SK-N-SH (cell line): ENCODE data around the gene ZBTB37. TPM values are rescaled to one million over a fixed set of nuclear protein-coding genes. Genes with fewer than 3 reads are reported as not detected.

ENCODE experiments used
- CTCF ChIA-PET: fragments of 300-600, 350-600 bp; formaldehyde crosslinking; extraction: SDS; loops from one replicate; lab custom pipeline; 2021; lab: Yijun Ruan, JAX
- POLR2A ChIA-PET: fragments of 350-600 bp; sonication (Branson Sonifier 250); formaldehyde crosslinking; extraction: SDS; loops from one replicate; lab custom pipeline; 2020; ENCODE audit warnings: antibody characterized with exemption, inconsistent platforms; lab: Yijun Ruan, JAX
- DNase-seq: peaks from one replicate; pipeline ENCODE4 v3.0.0; 2012
- H2AFZ ChIP-seq: fragments of 200-600 bp; sonication (generic); 2 replicates; pipeline ENCODE4 v1.8.1; 2016; ENCODE audit warnings: antibody characterized with exemption, mild to moderate bottlenecking, low read depth
- H3F3A ChIP-seq: fragments of 200-600 bp; sonication (generic); replicated peaks from 2 replicates; pipeline ENCODE3; 2016; ENCODE audit warnings: antibody characterized with exemption, mild to moderate bottlenecking; ENCODE audit not compliant: insufficient read depth
- H3K27ac ChIP-seq, 2 experiments: fragments of 200-500 bp in 1 of 2; fragments of 200-600 bp in 1 of 2; sonication (Bioruptor generic) in 1 of 2; sonication (generic), shearing (Covaris generic) in 1 of 2; 2 replicates each; pipeline versions ENCODE4 v1.5.1 to v1.6.1; 2014 to 2016; ENCODE audit warnings: low read depth in 2 of 2, inconsistent platforms in 1 of 2, low read length in 1 of 2, mild to moderate bottlenecking in 1 of 2, mixed read lengths in 1 of 2
- H3K27me3 ChIP-seq: fragments of 200-600 bp; sonication (generic), shearing (Covaris generic); 2 replicates; pipeline ENCODE4 v1.6.1; 2016; ENCODE audit warnings: mixed run types; ENCODE audit not compliant: insufficient read depth
- H3K36me3 ChIP-seq, 2 experiments: fragments of 200-500 bp in 1 of 2; fragments of 200-600 bp in 1 of 2; sonication (Bioruptor generic) in 1 of 2; sonication (generic) in 1 of 2; replicated peaks in 1 of 2; 2 replicates each; pipeline versions ENCODE3 to v1.5.1; 2014 to 2016; ENCODE audit warnings: low read length in 1 of 2, mild to moderate bottlenecking in 1 of 2; ENCODE audit not compliant: insufficient read depth in 2 of 2, control insufficient read depth in 1 of 2
- H3K4me1 ChIP-seq, 2 experiments: fragments of 200-500 bp in 1 of 2; fragments of 200-600 bp in 1 of 2; sonication (Bioruptor generic) in 1 of 2; sonication (generic), shearing (Covaris generic) in 1 of 2; 2 replicates each; pipeline versions ENCODE4 v1.5.1 to v1.6.1; 2014 to 2016; ENCODE audit warnings: low read depth in 1 of 2, low read length in 1 of 2, mixed run types in 1 of 2; ENCODE audit not compliant: insufficient read depth in 2 of 2, control insufficient read depth in 1 of 2
- H3K4me2 ChIP-seq: fragments of 200-600 bp; sonication (generic), shearing (Covaris generic); 2 replicates; pipeline ENCODE4 v1.6.1; 2017; ENCODE audit warnings: mixed run types
- H3K4me3 ChIP-seq, 2 experiments: fragments of 200-500 bp in 1 of 2; fragments of 200-600 bp in 1 of 2; sonication (Bioruptor generic) in 1 of 2; sonication (generic), shearing (Covaris generic) in 1 of 2; 2 replicates each; pipeline versions ENCODE4 v1.5.1 to v1.8.1; 2014 to 2016; ENCODE audit warnings: low read depth in 2 of 2, inconsistent platforms in 1 of 2, low read length in 1 of 2, mild to moderate bottlenecking in 1 of 2, mixed read lengths in 1 of 2, moderate library complexity in 1 of 2
- H3K79me2 ChIP-seq: fragments of 200-600 bp; sonication (generic); 2 replicates; pipeline ENCODE4 v1.8.1; 2017; ENCODE audit warnings: mild to moderate bottlenecking; ENCODE audit not compliant: insufficient read depth
- H3K9ac ChIP-seq: fragments of 200-600 bp; sonication (generic); 2 replicates; pipeline ENCODE4 v1.6.1; 2017; ENCODE audit warnings: mixed run types
- H3K9me2 ChIP-seq: fragments of 200-600 bp; sonication (generic); 2 replicates; pipeline ENCODE4 v1.6.1; 2017; ENCODE audit warnings: mixed run types
- H3K9me3 ChIP-seq: fragments of 200-600 bp; sonication (generic); 2 replicates; pipeline ENCODE4 v1.6.1; 2017; ENCODE audit warnings: mixed run types, mild to moderate bottlenecking, moderate library complexity
- H4K20me1 ChIP-seq: fragments of 200-600 bp; sonication (generic); 2 replicates; pipeline ENCODE4 v1.6.1; 2017; ENCODE audit warnings: mild to moderate bottlenecking, mixed run types; ENCODE audit not compliant: insufficient read depth
- CHD2 ChIP-seq: fragments of 150-350 bp; IDR thresholded peaks from 2 replicates; pipeline ENCODE4 v1.6.1; 2018; ENCODE audit warnings: low read length; ENCODE audit not compliant: partially characterized antibody
- FOXJ3 ChIP-seq: sonication (generic); formaldehyde crosslinking; IDR thresholded peaks from 2 replicates; pipeline ENCODE4 v1.5.1; 2020; ENCODE audit warnings: mild to moderate bottlenecking, missing genetic modification reagents
- FOXM1 ChIP-seq: IDR thresholded peaks from 2 replicates; pipeline ENCODE4 v1.4.0; 2012; ENCODE audit warnings: low read depth, mild to moderate bottlenecking
- NRF1 ChIP-seq: IDR thresholded peaks from 2 replicates; pipeline ENCODE4 v1.6.1; 2012; ENCODE audit warnings: low read depth, mild to moderate bottlenecking, low read length
- RAD21 ChIP-seq: IDR thresholded peaks from 2 replicates; pipeline ENCODE4 v1.6.1; 2012; ENCODE audit warnings: mild to moderate bottlenecking, low read length
- SIN3A ChIP-seq: IDR thresholded peaks from 2 replicates; pipeline ENCODE4 v1.6.1; 2012; ENCODE audit warnings: low read depth, mild to moderate bottlenecking, low read length, moderate library complexity, borderline replicate concordance
- YY1 ChIP-seq: IDR thresholded peaks from 2 replicates; pipeline ENCODE4 v1.4.0; 2012; ENCODE audit warnings: low read depth, mild to moderate bottlenecking
- WGBS: methylation state at CpG from one replicate; pipeline ENCODE4 v1.1.6; 2017; ENCODE audit warnings: low lambda C conversion rate; 5-methylcytosine and 5-hydroxymethylcytosine counted together
- polyA plus RNA-seq, 3 experiments: library from polyadenylated mRNA; depleted of rRNA; stranded (reverse); fragments of >200 nt; gene quantifications; 2 replicates each; pipeline ENCODE4 v1.2.3, GENCODE V29; 2012
- TF ChIP-seq, protein P1 (sequence below): IDR thresholded peaks from 2 replicates; pipeline ENCODE4 v1.4.0; 2012; ENCODE audit warnings: low read depth, borderline replicate concordance
- TF ChIP-seq, protein P2 (sequence below): IDR thresholded peaks from 2 replicates; pipeline ENCODE4 v1.4.0; 2012; ENCODE audit warnings: low read depth, borderline replicate concordance

The ZBTB37 gene
- polyA plus RNA-seq, 1 of the 3 experiments (the other 2 are of a cell fraction), result 0.89 TPM

GRCh38 chr1:173864179-173864867 is 3.9 kb upstream of the ZBTB37 start:
- CTCF ChIA-PET, result interaction anchor here (0.6 to 0.8 kb wide), 2 partner anchors 22 to 33 kb away, joined by 3 read pairs; no protein-coding TSS in a partner anchor
- H3K27ac ChIP-seq, result peak overlapping the region; percentile 24 to 74; a peak in 3 of 4 replicates
- no peak for TF ChIP-seq NRF1
- TF ChIP-seq CHD2, result no peak
- no peak for TF ChIP-seq FOXJ3 (CRISPR knock-in tag)
- no peak for TF ChIP-seq YY1
- TF ChIP-seq SIN3A, result no peak
- TF ChIP-seq RAD21, result no peak
- TF ChIP-seq FOXM1, result no peak
- TF ChIP-seq, all 33 proteins: peak for 0

DNA sequence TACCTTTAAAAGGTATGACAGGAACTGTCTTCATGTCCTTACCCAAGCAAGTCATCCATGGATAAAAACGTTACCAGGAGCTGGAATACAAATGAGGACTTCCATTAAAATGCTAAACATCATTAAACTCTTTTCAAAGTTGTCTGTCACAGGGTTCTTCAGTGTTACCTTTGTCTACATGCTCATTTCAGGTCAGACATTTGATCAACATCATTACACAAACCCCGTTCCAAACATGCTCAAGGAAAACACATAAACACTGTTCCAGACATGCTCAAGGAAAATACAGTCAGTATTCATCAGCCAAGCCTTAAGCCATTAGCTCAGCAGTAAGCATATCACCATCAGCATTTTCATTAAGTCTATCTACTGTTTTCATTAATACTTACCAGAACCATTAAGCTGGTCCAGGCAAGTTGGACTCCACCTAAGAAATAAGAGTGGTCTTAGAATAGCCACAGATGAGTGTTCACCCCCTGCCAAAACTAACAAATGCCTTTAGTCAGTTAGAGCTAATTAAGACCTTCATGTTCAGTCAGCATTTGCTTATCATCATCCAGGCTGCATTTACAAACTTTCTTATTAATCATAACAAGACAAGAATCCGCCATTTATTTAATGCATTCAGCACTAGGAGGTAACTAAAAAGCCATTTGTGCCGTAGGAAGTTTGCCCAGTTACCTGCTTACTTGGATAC is 2.6 kb upstream of the ZBTB37 start:
- WGBS, result 2% methylated on average over 4 of the region's 4 CpGs
- H2AFZ ChIP-seq, result no peak overlapping the region
- no peaks in the 10 kb centered on the region for H3K9me2 ChIP-seq
- no peaks in the 10 kb centered on the region for H3K27me3 ChIP-seq
- no peaks in the 10 kb centered on the region for H3K9me3 ChIP-seq
- H3K79me2 ChIP-seq, result peaks cover 35% of the 10 kb centered on the region
- H3K27ac ChIP-seq, result peak overlapping the region; percentile 74 to 94; a peak in 3 of 4 replicates
- H3K4me2 ChIP-seq, result peak overlapping the region; percentile 78
- ChIA-PET POLR2A (interaction anchor here (1.6 kb wide), 1 partner anchor 157 kb away, joined by 6 read pairs; the partner anchor contains the start of gene RC3H1), CTCF (interaction anchor here (0.9 to 1.2 kb wide), 2 partner anchors 42 to 72 kb away, joined by 3 read pairs; partner anchors contain the start of gene DARS2)
- peaks cover 82% of the 10 kb centered on the region for H3F3A ChIP-seq
- H3K36me3 ChIP-seq, result peaks cover 50 to 58% of the 10 kb centered on the region in 2 experiments
- peak overlapping the region; percentile 82 to 90 for H3K4me3 ChIP-seq
- TF ChIP-seq CHD2, result peak; percentile 2
- TF ChIP-seq, protein P1, sequence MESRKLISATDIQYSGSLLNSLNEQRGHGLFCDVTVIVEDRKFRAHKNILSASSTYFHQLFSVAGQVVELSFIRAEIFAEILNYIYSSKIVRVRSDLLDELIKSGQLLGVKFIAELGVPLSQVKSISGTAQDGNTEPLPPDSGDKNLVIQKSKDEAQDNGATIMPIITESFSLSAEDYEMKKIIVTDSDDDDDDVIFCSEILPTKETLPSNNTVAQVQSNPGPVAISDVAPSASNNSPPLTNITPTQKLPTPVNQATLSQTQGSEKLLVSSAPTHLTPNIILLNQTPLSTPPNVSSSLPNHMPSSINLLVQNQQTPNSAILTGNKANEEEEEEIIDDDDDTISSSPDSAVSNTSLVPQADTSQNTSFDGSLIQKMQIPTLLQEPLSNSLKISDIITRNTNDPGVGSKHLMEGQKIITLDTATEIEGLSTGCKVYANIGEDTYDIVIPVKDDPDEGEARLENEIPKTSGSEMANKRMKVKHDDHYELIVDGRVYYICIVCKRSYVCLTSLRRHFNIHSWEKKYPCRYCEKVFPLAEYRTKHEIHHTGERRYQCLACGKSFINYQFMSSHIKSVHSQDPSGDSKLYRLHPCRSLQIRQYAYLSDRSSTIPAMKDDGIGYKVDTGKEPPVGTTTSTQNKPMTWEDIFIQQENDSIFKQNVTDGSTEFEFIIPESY, result no peak
- TF ChIP-seq, protein P2, sequence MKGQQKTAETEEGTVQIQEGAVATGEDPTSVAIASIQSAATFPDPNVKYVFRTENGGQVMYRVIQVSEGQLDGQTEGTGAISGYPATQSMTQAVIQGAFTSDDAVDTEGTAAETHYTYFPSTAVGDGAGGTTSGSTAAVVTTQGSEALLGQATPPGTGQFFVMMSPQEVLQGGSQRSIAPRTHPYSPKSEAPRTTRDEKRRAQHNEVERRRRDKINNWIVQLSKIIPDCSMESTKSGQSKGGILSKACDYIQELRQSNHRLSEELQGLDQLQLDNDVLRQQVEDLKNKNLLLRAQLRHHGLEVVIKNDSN, result no peak
- DNase-seq, result no peak
- H3K4me1 ChIP-seq, result peaks cover 11 to 32% of the 10 kb centered on the region in 2 experiments; a peak in 3 of 4 replicates
- H3K9ac ChIP-seq, result peak overlapping the region; percentile 79
- peaks cover 49% of the 10 kb centered on the region for H4K20me1 ChIP-seq

More at GRCh38 chr1:173864179-173864867, 3.9 kb upstream of the ZBTB37 start:
- DNase-seq, result no peak
- 72% methylated on average over 5 of the region's 5 CpGs for WGBS
- H3K36me3 ChIP-seq, result peaks cover 49 to 66% of the 10 kb centered on the region in 2 experiments
- peaks cover 9 to 20% of the 10 kb centered on the region in 2 experiments; a peak in 3 of 4 replicates for H3K4me1 ChIP-seq
- no peaks in the 10 kb centered on the region for H3K9me2 ChIP-seq
- POLR2A ChIA-PET, result no interaction called here
- H3F3A ChIP-seq, result peaks cover 87% of the 10 kb centered on the region
- no peaks in the 10 kb centered on the region for H3K9me3 ChIP-seq
- H4K20me1 ChIP-seq, result peaks cover 49% of the 10 kb centered on the region
- peak overlapping the region; percentile 79; the same call in 1 of the 2 replicates for H3K9ac ChIP-seq
- peak overlapping the region; percentile 78 for H3K4me2 ChIP-seq
- H2AFZ ChIP-seq, result no peak overlapping the region
- H3K27me3 ChIP-seq, result no peaks in the 10 kb centered on the region
- H3K4me3 ChIP-seq, result peak overlapping the region; percentile 82 to 90
- peaks cover 35% of the 10 kb centered on the region for H3K79me2 ChIP-seq
